CD4-positive, CD25-positive, alpha-beta regulatory T cell (primary cell): ENCODE measurements around the gene HTATSF1. TPM values are rescaled to one million over a fixed set of nuclear protein-coding genes. Genes with fewer than 3 reads are reported as not detected.

ENCODE experiments used
- ATAC-seq, 2 donors: fragments of 150-1000 bp; cut with Tn5 transposase; one replicate each; pipeline ENCODE4 v1.10.0; 2021; ENCODE audit warnings: low read depth in 2 of 2, moderate number of reproducible peaks in 2 of 2, moderate library complexity in 1 of 2
- DNase-seq, 3 donors: peaks; one replicate each; pipeline versions ENCODE4 v3.0.0 to v3.0.0-alpha.2; 2012 to 2022; ENCODE audit warnings: mixed read lengths in 1 of 3
- H3K27ac ChIP-seq: one replicate; pipeline ENCODE4 v1.7.0; 2013; ENCODE audit warnings: mild to moderate bottlenecking, low read length; ENCODE audit not compliant: insufficient read depth, poor library complexity, severe bottlenecking
- H3K27me3 ChIP-seq: one replicate; pipeline ENCODE4 v1.7.0; 2013; ENCODE audit warnings: low read length; ENCODE audit not compliant: control insufficient read depth, insufficient read depth
- H3K36me3 ChIP-seq: one replicate; pipeline ENCODE4 v1.7.0; 2013; ENCODE audit warnings: mild to moderate bottlenecking, low read length, moderate library complexity; ENCODE audit not compliant: control insufficient read depth, insufficient read depth
- H3K4me1 ChIP-seq: 2 replicates; pipeline ENCODE4 v1.7.0; 2013; ENCODE audit warnings: mild to moderate bottlenecking, low read length; ENCODE audit not compliant: insufficient read depth, control insufficient read depth, poor library complexity, severe bottlenecking
- H3K4me3 ChIP-seq: one replicate; pipeline ENCODE4 v1.7.0; 2013; ENCODE audit warnings: low read depth, mild to moderate bottlenecking, low read length, moderate library complexity
- H3K9me3 ChIP-seq, 2 experiments: 1 replicate in 1 of 2; 2 replicates in 1 of 2; pipeline ENCODE4 v1.7.0; 2013; ENCODE audit warnings: low read length in 2 of 2, mild to moderate bottlenecking in 1 of 2, moderate library complexity in 1 of 2; ENCODE audit not compliant: control insufficient read depth in 2 of 2
- H3K27ac Mint-ChIP-seq, 3 donors: one replicate each; pipeline ENCODE4 v1.8.0; 2020 to 2022; ENCODE audit warnings: mild to moderate bottlenecking in 3 of 3, mixed read lengths in 3 of 3, moderate library complexity in 2 of 3
- H3K27me3 Mint-ChIP-seq: one replicate; pipeline ENCODE4 v1.8.0; 2022; ENCODE audit warnings: mild to moderate bottlenecking, mixed read lengths
- H3K36me3 Mint-ChIP-seq: one replicate; pipeline ENCODE4 v1.8.0; 2020; ENCODE audit warnings: mixed read lengths
- H3K4me1 Mint-ChIP-seq, 4 donors: one replicate each; pipeline ENCODE4 v1.8.0; 2020 to 2022; ENCODE audit warnings: mixed read lengths in 4 of 4, mild to moderate bottlenecking in 1 of 4
- H3K4me3 Mint-ChIP-seq, 4 donors: one replicate each; pipeline ENCODE4 v1.8.0; 2020 to 2022; ENCODE audit warnings: mild to moderate bottlenecking in 4 of 4, mixed read lengths in 4 of 4, moderate library complexity in 3 of 4
- H3K9me3 Mint-ChIP-seq, 7 donors: one replicate each; pipeline ENCODE4 v1.8.0; 2020 to 2022; ENCODE audit warnings: mixed read lengths in 7 of 7, mild to moderate bottlenecking in 3 of 7, moderate library complexity in 2 of 7
- polyA plus RNA-seq, 4 donors: library from polyadenylated mRNA; unstranded; fragments of 300-500 nt; fragmentation: Illumina TruSeq; gene quantifications; one replicate each; pipeline ENCODE4 v1.2.3, GENCODE V29; 2021
- total RNA-seq: library from RNA; stranded (reverse); gene quantifications from one replicate; pipeline ENCODE4 v1.2.3, GENCODE V29; 2022

Gene HTATSF1
- total and polyA plus RNA-seq, 5 donors from 2014 or later, result 32.9 to 50.6 (median 45.8) TPM

- Mint-ChIP-seq H3K4me1 (peaks cover 0 to 5% (median 1%) of the 10 kb centered on the region in 4 donors), H3K27ac (no peak overlapping the region), H3K36me3 (no peaks in the 10 kb centered on the region), H3K27me3 (peaks cover 17% of the 10 kb centered on the region), H3K9me3 (peaks cover 0 to 2% (median 0%) of the 10 kb centered on the region in 7 donors), H3K4me3 (no peak overlapping the region)
- Histone ChIP-seq H3K9me3 (no peaks in the 10 kb centered on the region), H3K4me3 (no peak overlapping the region), H3K27me3 (no peaks in the 10 kb centered on the region), H3K27ac (no peak overlapping the region), H3K4me1 (no peaks in the 10 kb centered on the region), H3K36me3 (no peaks in the 10 kb centered on the region)
- ATAC-seq (no peak), DNase-seq (no peak)
Observed at GRCh38 chrX:136534131-136534530, 36.7 kb downstream of the HTATSF1 start.

- peaks cover 0 to 2% (median 0%) of the 10 kb centered on the region in 7 donors for H3K9me3 Mint-ChIP-seq
- no peaks in the 10 kb centered on the region for H3K36me3 Mint-ChIP-seq
- ATAC-seq (no peak), DNase-seq (no peak)
- H3K27me3 Mint-ChIP-seq, result peaks cover 9% of the 10 kb centered on the region
- H3K4me3 Mint-ChIP-seq, result no peak overlapping the region
- H3K27ac ChIP-seq, result no peak overlapping the region
- no peaks in the 10 kb centered on the region for H3K9me3 ChIP-seq
- H3K4me1 ChIP-seq, result no peaks in the 10 kb centered on the region
- no peaks in the 10 kb centered on the region for H3K36me3 ChIP-seq
- H3K27me3 ChIP-seq, result no peaks in the 10 kb centered on the region
- no peak overlapping the region for H3K4me3 ChIP-seq
- H3K4me1 Mint-ChIP-seq, result peaks cover 0 to 6% (median under 1%) of the 10 kb centered on the region in 4 donors
- no peak overlapping the region for H3K27ac Mint-ChIP-seq
Observed at GRCh38 chrX:136538811-136539210, 41.4 kb downstream of the HTATSF1 start.

GRCh38 chrX:136540226-136540625, 42.8 kb downstream of the HTATSF1 start:
- peaks cover 1% of the 10 kb centered on the region for H3K27me3 Mint-ChIP-seq
- DNase-seq (no peak), ATAC-seq (no peak)
- H3K9me3 ChIP-seq, result no peaks in the 10 kb centered on the region
- no peaks in the 10 kb centered on the region for H3K27me3 ChIP-seq
- peaks cover 2% of the 10 kb centered on the region for H3K4me1 ChIP-seq
- no peak overlapping the region for H3K4me3 Mint-ChIP-seq
- H3K27ac Mint-ChIP-seq, result no peak overlapping the region
- H3K4me1 Mint-ChIP-seq, result peaks cover 0 to 15% (median 5%) of the 10 kb centered on the region in 4 donors
- H3K27ac ChIP-seq, result no peak overlapping the region
- peaks cover 0 to 2% (median 0%) of the 10 kb centered on the region in 7 donors for H3K9me3 Mint-ChIP-seq
- no peaks in the 10 kb centered on the region for H3K36me3 ChIP-seq
- no peak overlapping the region for H3K4me3 ChIP-seq
- H3K36me3 Mint-ChIP-seq, result no peaks in the 10 kb centered on the region

DNA sequence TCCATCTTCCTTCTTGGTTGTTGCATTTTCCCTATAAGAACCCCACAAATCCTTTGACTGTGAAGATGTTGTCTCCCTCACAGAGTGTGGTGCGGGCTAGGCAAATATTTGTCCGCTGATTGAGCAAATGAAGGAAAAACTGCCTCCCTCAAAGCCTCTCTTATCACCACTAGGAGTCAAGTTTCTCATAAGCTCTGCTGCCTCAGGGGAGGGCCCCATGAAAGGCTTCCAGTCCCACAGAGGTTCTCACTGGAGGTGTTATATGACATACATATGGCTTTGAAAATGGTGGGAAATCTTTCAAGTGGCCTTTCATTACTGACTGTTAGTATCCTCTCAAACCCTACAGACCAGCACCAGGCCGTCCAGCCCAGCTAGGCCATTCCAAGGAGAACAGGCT, 43.9 kb downstream of the HTATSF1 start:
- DNase-seq (no peak), ATAC-seq (no peak)
- H3K4me3 ChIP-seq, result no peak overlapping the region
- no peaks in the 10 kb centered on the region for H3K27me3 ChIP-seq
- no peaks in the 10 kb centered on the region for H3K36me3 ChIP-seq
- Mint-ChIP-seq H3K36me3 (no peaks in the 10 kb centered on the region), H3K27me3 (no peaks in the 10 kb centered on the region), H3K9me3 (peaks cover 0 to 2% (median 0%) of the 10 kb centered on the region in 7 donors), H3K4me3 (no peak overlapping the region), H3K4me1 (peaks cover 0 to 26% (median 12%) of the 10 kb centered on the region in 4 donors), H3K27ac (no peak overlapping the region)
- H3K4me1 ChIP-seq, result peaks cover 13% of the 10 kb centered on the region
- no peaks in the 10 kb centered on the region for H3K9me3 ChIP-seq
- H3K27ac ChIP-seq, result no peak overlapping the region

DNA sequence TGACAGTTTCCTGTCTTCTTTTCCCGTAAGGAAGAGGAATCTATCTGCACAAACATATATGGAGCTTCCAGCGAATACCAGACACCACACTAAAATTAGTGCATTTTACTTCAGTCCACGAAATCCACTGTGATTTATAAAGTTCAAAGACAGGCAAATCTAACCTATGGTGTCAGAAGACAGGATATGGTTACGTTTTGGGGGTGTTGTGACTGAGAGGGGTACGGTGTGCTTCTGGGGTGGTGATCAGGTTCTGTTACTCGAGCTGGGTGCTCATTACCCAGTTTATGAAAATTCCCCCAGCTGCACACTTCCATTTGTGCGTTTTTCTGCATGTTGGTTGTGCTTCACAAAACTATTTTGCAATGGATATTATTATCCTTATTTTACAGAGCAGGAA, 44.9 kb downstream of the HTATSF1 start:
- Mint-ChIP-seq H3K27ac (peak overlapping the region in 1 of 3 donors; percentile 49), H3K36me3 (no peaks in the 10 kb centered on the region), H3K4me3 (no peak overlapping the region), H3K27me3 (no peaks in the 10 kb centered on the region), H3K9me3 (no peaks in the 10 kb centered on the region), H3K4me1 (peaks cover 0 to 35% (median 15%) of the 10 kb centered on the region in 4 donors)
- no peaks in the 10 kb centered on the region for H3K27me3 ChIP-seq
- ATAC-seq (peak in 1 of 2 donors; percentile 48), DNase-seq (peak in 1 of 3 donors; percentile 41)
- no peaks in the 10 kb centered on the region for H3K36me3 ChIP-seq
- no peaks in the 10 kb centered on the region for H3K9me3 ChIP-seq
- no peak overlapping the region for H3K4me3 ChIP-seq
- H3K4me1 ChIP-seq, result peaks cover 22% of the 10 kb centered on the region
- H3K27ac ChIP-seq, result no peak overlapping the region

DNA sequence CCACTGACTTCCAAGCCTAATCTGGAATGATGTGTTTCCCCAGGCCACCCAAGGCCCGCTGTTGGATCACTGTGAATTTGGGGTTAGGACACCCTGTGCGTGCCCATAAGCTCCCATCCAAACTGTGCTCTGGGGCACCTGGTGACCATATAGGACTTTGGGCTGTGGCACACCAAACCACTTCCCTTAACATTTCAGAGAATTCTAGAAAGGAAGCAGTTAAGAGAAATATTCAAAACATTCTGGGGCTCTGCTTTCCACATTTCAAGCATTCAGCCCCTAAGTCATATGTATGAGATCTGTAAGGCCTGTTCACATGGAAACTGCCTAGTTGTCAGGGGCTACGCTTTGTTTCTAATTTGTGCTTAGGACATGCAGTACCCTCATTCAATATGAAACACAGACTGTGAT, 49.0 kb downstream of the HTATSF1 start:
- H3K27ac ChIP-seq, result peak overlapping the region; percentile 38
- Mint-ChIP-seq H3K27ac (peak overlapping the region; percentile 73 to 95 (median 75)), H3K4me1 (peaks cover 0 to 44% (median 19%) of the 10 kb centered on the region in 4 donors), H3K4me3 (peak overlapping the region in 1 of 4 donors; percentile 1), H3K36me3 (no peaks in the 10 kb centered on the region), H3K9me3 (no peaks in the 10 kb centered on the region), H3K27me3 (no peaks in the 10 kb centered on the region)
- H3K36me3 ChIP-seq, result no peaks in the 10 kb centered on the region
- H3K4me1 ChIP-seq, result peaks cover 22% of the 10 kb centered on the region
- no peaks in the 10 kb centered on the region for H3K9me3 ChIP-seq
- H3K4me3 ChIP-seq, result peak overlapping the region; percentile 32
- peak; percentile 80 to 85 for ATAC-seq
- peak in 2 of 3 donors; percentile 6 to 86 for DNase-seq
- no peaks in the 10 kb centered on the region for H3K27me3 ChIP-seq

GRCh38 chrX:136549226-136549625, 51.8 kb downstream of the HTATSF1 start:
- Mint-ChIP-seq H3K4me1 (peaks cover 0 to 38% (median 18%) of the 10 kb centered on the region in 4 donors), H3K27ac (no peak overlapping the region), H3K36me3 (no peaks in the 10 kb centered on the region), H3K27me3 (no peaks in the 10 kb centered on the region), H3K4me3 (no peak overlapping the region), H3K9me3 (no peaks in the 10 kb centered on the region)
- H3K4me3 ChIP-seq, result no peak overlapping the region
- H3K9me3 ChIP-seq, result no peaks in the 10 kb centered on the region
- peaks cover 22% of the 10 kb centered on the region for H3K4me1 ChIP-seq
- H3K27me3 ChIP-seq, result no peaks in the 10 kb centered on the region
- H3K36me3 ChIP-seq, result no peaks in the 10 kb centered on the region
- DNase-seq (no peak), ATAC-seq (no peak)
- H3K27ac ChIP-seq, result no peak overlapping the region

GRCh38 chrX:136551410-136551809, 54.0 kb downstream of the HTATSF1 start:
- H3K4me1 ChIP-seq, result peaks cover 8% of the 10 kb centered on the region
- Mint-ChIP-seq H3K27ac (no peak overlapping the region), H3K4me3 (no peak overlapping the region), H3K4me1 (peaks cover 0 to 17% (median 7%) of the 10 kb centered on the region in 4 donors), H3K36me3 (no peaks in the 10 kb centered on the region), H3K27me3 (no peaks in the 10 kb centered on the region), H3K9me3 (no peaks in the 10 kb centered on the region)
- no peak overlapping the region for H3K4me3 ChIP-seq
- H3K27me3 ChIP-seq, result no peaks in the 10 kb centered on the region
- ATAC-seq (no peak), DNase-seq (no peak)
- H3K9me3 ChIP-seq, result no peaks in the 10 kb centered on the region
- H3K36me3 ChIP-seq, result no peaks in the 10 kb centered on the region
- H3K27ac ChIP-seq, result no peak overlapping the region
